Cardiac muscle cell (in vitro differentiated cells and primary cell): ENCODE data around the gene UBXN11. TPM values are rescaled to one million over a fixed set of nuclear protein-coding genes. Genes with fewer than 3 reads are reported as not detected.
"Not testable (repeated sequence)": the region's sequence is repeated elsewhere in the genome, so short reads cannot be mapped to it uniquely, and the experiment has no call there.

ENCODE experiments used
- DNase-seq, 2 donors: peaks; one replicate each; pipeline versions ENCODE4 v3.0.0 to v3.0.0-alpha.2; 2010 to 2017; ENCODE audit warnings: low read depth in 1 of 2, low spot score in 1 of 2
- H3K27ac ChIP-seq: fragments of 200-600 bp; sonication (generic); 2 replicates; pipeline ENCODE4 v1.5.1; 2016
- H3K27me3 ChIP-seq: fragments of 200-600 bp; sonication (generic); 2 replicates; pipeline ENCODE4 v1.6.0; 2016; ENCODE audit warnings: control low read depth
- H3K36me3 ChIP-seq: fragments of 200-600 bp; sonication (generic); 2 replicates; pipeline ENCODE4 v1.5.1; 2016; ENCODE audit warnings: control low read depth
- H3K4me1 ChIP-seq: fragments of 200-600 bp; sonication (generic); 2 replicates; pipeline ENCODE4 v1.8.1; 2017; ENCODE audit warnings: low read depth, mild to moderate bottlenecking, mixed run types
- H3K4me3 ChIP-seq: fragments of 200-600 bp; sonication (generic); 2 replicates; pipeline ENCODE4 v1.5.1; 2016; ENCODE audit warnings: mild to moderate bottlenecking
- H3K9me3 ChIP-seq: fragments of 200-600 bp; sonication (generic); 2 replicates; pipeline ENCODE4 v1.5.1; 2017; ENCODE audit warnings: low read depth, mild to moderate bottlenecking, control low read depth
- polyA plus RNA-seq: library from polyadenylated mRNA; unstranded; fragments of >200 nt; fragmentation: Nextera tagmentation; extraction: Ambion mirVana; gene quantifications from 2 replicates; pipeline ENCODE4 v1.2.1, GENCODE V29; 2016
- total RNA-seq: library from RNA; depleted of rRNA; stranded (reverse); fragments of >200 nt; gene quantifications from 2 replicates; pipeline ENCODE4 v1.2.3, GENCODE V29; 2016
- TF ChIP-seq, protein P1 (sequence below): IDR thresholded peaks from 2 replicates; pipeline ENCODE4 v1.5.1; 2012; ENCODE audit warnings: low read depth, mild to moderate bottlenecking, low read length

Gene UBXN11
- total and polyA plus RNA-seq, 2 experiments from 2014 or later = 21.1 to 41.3 TPM

- H3K27ac ChIP-seq = no peak overlapping the region
- DNase-seq = no peak
- no peaks in the 10 kb centered on the region for H3K36me3 ChIP-seq
- H3K4me1 ChIP-seq = no peaks in the 10 kb centered on the region
- TF ChIP-seq, protein P1, sequence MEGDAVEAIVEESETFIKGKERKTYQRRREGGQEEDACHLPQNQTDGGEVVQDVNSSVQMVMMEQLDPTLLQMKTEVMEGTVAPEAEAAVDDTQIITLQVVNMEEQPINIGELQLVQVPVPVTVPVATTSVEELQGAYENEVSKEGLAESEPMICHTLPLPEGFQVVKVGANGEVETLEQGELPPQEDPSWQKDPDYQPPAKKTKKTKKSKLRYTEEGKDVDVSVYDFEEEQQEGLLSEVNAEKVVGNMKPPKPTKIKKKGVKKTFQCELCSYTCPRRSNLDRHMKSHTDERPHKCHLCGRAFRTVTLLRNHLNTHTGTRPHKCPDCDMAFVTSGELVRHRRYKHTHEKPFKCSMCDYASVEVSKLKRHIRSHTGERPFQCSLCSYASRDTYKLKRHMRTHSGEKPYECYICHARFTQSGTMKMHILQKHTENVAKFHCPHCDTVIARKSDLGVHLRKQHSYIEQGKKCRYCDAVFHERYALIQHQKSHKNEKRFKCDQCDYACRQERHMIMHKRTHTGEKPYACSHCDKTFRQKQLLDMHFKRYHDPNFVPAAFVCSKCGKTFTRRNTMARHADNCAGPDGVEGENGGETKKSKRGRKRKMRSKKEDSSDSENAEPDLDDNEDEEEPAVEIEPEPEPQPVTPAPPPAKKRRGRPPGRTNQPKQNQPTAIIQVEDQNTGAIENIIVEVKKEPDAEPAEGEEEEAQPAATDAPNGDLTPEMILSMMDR = no peak
- no peaks in the 10 kb centered on the region for H3K27me3 ChIP-seq
- no peak overlapping the region for H3K4me3 ChIP-seq
- no peaks in the 10 kb centered on the region for H3K9me3 ChIP-seq
Observed at GRCh38 chr1:26297057-26297790, 9.2 kb downstream of the UBXN11 start.

GRCh38 chr1:26296340-26297056, 9.9 kb downstream of the UBXN11 start:
- TF ChIP-seq, protein P1 = no peak
- Histone ChIP-seq H3K36me3 (no peaks in the 10 kb centered on the region), H3K27me3 (no peaks in the 10 kb centered on the region), H3K4me1 (no peaks in the 10 kb centered on the region), H3K4me3 (no peak overlapping the region), H3K27ac (no peak overlapping the region), H3K9me3 (no peaks in the 10 kb centered on the region)
- no peak for DNase-seq

- no peak overlapping the region for H3K4me3 ChIP-seq
- H3K4me1 ChIP-seq = no peaks in the 10 kb centered on the region
- TF ChIP-seq, protein P1 = no peak
- no peaks in the 10 kb centered on the region for H3K9me3 ChIP-seq
- H3K27ac ChIP-seq = no peak overlapping the region
- H3K27me3 ChIP-seq = no peaks in the 10 kb centered on the region
- DNase-seq = no peak
- no peaks in the 10 kb centered on the region for H3K36me3 ChIP-seq
Observed at GRCh38 chr1:26295194-26296138, 11.0 kb downstream of the UBXN11 start.

DNA sequence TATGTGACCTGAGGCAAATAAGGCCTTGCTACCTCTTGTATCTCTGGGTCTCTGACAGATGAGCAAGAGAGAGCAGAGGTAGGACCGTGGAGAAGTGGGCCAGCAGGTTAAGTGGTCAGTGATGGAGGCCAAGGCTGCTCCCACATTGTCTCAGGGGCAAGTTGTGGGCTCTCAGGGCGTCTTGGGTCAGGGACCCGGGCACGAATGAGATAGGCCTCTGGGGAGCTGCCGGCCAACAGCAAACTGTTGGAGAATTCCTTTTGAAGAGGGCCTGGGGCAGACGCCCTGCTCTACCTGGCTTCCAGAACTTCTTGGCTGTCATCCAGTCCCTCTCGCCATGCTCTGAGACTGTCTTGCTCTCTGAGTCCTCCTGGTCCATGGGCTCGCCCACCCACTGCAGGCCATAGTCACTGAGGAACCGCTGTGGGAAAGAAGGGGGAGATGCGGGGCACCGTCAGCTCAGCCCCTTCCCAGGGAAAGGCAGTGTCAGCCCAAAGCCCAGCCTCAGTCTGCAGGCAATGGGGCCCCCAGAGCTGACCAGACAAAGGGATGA, 12.4 kb downstream of the UBXN11 start:
- TF ChIP-seq, protein P1 = no peak
- no peak overlapping the region for H3K27ac ChIP-seq
- no peak overlapping the region for H3K4me3 ChIP-seq
- no peaks in the 10 kb centered on the region for H3K36me3 ChIP-seq
- H3K27me3 ChIP-seq = no peaks in the 10 kb centered on the region
- no peaks in the 10 kb centered on the region for H3K4me1 ChIP-seq
- DNase-seq = no peak
- H3K9me3 ChIP-seq = no peaks in the 10 kb centered on the region

DNA sequence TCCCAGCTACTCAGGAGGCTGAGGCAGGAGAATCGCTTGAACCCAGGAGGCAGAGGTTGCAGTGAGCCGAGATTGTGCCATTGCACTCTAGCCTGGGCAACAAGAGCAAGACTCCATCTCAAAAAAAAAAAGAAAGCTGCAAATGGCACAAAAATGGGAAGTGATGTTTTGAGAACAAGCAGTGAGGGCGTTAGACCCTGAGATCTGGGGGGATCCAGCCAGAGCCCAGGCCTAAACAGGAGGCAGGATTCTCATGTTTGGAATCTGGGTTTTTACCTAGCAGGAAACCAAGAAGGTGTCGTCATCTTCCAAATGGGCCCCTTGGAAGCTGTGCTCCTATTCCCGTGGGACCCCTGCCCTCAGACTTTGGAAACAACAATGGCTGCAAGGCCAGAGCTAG, 13.7 kb downstream of the UBXN11 start:
- H3K4me1 ChIP-seq, H3K27ac ChIP-seq, H3K27me3 ChIP-seq, DNase-seq, H3K4me3 ChIP-seq, H3K9me3 ChIP-seq, H3K36me3 ChIP-seq: not testable (repeated sequence)
